MM.1S (cell line): ENCODE results near the gene ZP1.

Experiments
- CTCF ChIP-seq: fragments of 300-600 bp; sonication (generic); IDR thresholded peaks from 2 replicates; pipeline ENCODE4 v1.5.1; 2016; ENCODE audit warnings: antibody characterized with exemption, low read length, mixed read lengths
- EZH2 ChIP-seq: fragments of 300-600 bp; sonication (generic); optimal IDR thresholded peaks from 2 replicates; pipeline ENCODE3; 2017; ENCODE audit warnings: low read depth, mild to moderate bottlenecking, antibody characterized with exemption, low read length, mixed read lengths
- EZH2phosphoT487 ChIP-seq: fragments of 300-600 bp; sonication (generic); IDR thresholded peaks from 2 replicates; pipeline ENCODE4 v1.6.1; 2018; ENCODE audit warnings: antibody characterized with exemption, low read length

GRCh38 chr11:60854847-60855725 is 12.3 kb upstream of the ZP1 start:
- TF ChIP-seq CTCF (no peak), EZH2phosphoT487 (no peak), EZH2 (no peak)
